ENCODE results near the gene ZBTB40. TPM values are rescaled to one million over a fixed set of nuclear protein-coding genes. Genes with fewer than 3 reads are reported as not detected.

Gene ZBTB40
- polyA plus RNA-seq, 4 donors = 15.3 to 21.0 (median 18.8) TPM

DNA sequence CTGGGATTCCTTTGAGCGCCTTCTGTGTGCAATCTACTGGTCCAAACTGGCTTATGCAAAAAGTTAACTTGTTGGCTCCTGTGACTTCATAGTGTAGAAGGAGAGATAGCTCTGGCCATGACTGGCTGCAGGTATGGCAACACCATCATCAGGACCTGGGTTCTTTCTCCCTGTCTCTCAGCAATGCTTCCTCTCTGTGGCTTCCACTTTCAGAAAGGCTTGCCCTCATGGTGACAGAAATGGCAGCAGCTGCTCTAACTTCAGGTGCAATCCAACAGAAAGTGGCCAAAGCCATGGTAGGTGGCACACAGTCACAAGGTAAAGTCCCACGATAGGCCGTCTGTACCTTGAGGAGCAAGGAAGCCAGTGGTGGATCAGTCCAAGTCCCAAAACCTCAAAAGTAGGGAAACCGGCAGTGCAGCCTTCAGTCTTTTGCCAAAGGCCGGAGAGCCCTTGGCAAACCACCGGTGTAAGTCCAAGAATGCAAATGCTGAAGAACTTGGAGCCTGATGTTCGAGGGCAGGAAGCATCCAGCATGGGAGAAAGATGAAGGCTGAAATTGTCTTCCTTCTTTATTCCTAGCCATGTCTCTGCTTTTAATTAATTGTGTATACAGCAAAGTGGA, 45.0 kb downstream of the ZBTB40 start:
- DNase-seq (ENCODE audit: low read depth in 4 of 4, low spot score in 3 of 4) = no peak

DNA sequence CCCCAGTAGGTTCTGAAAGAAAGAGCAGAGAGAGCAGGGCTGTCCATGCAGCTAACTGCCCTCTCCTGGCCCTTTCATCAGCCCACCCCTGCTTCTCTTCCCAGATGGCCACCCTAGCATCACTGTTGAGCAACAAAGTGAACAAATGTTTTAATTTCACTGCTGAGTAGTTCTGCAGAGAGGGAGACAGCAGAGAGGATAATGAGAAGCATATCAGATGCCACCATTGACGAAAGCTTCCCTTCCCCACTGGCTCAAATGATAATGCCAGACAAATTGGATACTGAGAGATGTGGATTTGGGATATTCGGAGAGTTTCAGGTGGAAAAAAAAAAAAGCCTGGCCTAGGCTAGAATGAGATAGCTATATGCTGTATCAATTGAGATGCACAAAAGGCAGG, 46.8 kb downstream of the ZBTB40 start:
- DNase-seq (ENCODE audit: low read depth in 4 of 4, low spot score in 3 of 4) = no peak

DNA sequence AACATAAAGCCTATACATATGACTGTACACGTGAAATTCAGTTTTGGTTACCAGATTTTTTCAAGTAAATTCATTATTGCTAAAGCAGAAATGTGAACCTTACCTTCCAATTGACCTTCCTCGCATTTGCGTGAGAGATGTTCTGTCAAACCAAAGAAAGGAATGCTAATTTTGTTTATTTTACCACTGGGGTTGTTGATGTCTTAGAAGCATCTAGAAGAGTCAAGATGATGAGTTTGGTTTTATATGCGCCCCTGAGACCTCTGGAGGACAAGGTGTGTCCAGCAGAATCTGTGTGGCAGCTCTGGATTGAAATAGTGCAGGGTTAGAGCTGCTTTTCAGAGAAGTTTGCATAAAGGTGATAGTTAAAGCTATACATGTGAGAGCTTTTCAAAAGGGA, 48.4 kb downstream of the ZBTB40 start:
- DNase-seq (ENCODE audit: low read depth in 4 of 4, low spot score in 3 of 4) = no peak

DNA sequence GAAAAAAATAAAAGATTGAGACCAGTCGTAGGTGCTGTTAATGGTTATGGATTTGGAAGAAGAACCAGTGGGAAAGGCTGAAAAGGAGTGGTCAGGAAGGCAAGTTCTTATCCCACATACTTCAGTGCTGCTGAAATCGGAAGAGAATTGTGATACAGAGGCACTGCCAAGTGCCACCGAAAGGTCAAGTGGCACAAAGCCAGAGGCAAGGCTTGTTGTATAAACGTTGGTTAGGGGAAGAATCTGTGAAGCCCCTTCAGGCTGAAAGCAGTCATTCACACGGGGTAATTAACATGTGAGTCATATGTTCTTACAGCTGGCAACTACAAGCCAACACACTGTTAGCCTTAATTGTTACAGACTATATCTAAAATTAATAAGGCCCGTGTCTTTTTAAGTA, 48.8 kb downstream of the ZBTB40 start:
- DNase-seq (ENCODE audit: low read depth in 4 of 4, low spot score in 3 of 4) = no peak

DNA sequence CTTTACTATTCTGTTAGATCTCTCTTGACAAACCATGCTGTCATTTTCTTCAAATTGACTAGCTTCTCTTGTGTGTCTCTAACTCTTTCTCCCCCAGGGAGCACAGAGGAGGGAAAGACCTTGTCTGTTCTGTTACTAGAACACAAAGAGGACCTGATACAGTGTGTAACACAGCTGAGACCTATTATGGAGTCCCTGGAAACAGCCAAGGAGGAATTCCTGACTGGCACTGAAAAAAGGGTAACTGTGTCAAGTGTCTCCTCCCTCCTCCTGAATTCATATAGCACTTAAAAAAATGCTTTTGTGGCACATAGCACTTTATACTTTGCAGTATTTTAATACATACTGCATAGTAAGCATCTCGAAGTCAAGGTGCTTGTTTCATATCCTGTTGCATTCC, 50.6 kb downstream of the ZBTB40 start:
- DNase-seq (ENCODE audit: low read depth in 4 of 4, low spot score in 3 of 4) = no peak

DNA sequence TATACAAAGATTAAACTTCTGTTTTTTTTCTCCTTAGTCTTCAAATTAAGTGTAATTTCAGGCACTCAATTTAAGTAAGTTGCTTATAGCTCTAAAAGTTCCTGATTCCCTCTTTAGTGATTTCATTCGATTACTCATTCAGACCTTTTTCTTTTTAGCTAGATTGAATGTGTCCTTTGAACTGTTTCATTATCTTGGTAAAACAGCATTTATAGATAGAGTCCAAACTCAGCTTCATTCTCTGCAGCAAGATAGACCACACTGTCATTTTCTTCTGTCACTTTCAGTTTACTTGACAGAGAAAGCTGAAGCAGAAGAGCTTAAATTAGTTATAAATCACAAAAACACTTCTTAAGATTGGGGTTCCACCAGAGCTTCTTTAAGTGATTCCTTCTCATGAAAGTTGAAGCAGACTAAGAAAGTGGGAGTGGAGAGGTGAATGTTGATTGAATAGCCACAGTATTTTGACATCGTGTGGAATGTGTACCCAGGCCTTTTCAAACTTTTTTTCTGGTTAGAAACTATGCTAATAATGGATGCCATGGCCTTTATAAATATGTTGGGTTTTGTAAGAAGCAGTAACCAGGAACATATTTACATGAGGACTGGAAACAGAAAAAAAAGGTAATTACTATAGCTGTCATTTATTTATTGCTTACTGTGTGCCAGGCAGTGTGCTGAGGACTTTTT, 52.2 kb downstream of the ZBTB40 start:
- no peak for DNase-seq (ENCODE audit: low read depth in 4 of 4, low spot score in 3 of 4)

DNA sequence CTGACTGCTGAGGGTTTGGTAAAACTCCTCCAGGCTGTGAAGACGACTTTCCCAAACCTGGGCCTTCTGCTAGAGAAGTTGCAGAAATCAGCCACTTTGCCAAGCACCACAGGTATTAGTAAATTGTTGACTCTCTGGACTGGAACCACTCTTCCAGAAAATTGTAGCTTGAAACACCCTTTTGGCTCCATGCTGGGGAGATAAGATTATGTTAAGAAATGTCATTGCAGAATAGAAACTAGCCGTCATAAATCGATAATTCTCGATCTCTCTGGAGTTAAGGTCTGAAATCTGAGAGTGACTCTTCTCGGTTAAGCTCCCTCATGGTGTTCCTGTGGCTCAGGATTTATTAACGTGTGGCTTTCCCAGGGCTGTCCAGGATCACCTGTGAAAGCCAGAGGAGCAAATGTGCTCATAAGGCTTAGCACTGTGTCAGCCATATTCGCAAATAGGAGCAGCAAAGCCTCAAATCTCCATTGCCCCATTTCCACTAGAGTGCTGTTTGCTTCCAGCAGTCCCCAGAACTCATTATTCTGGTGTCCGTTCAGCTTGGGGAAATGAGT, 54.6 kb downstream of the ZBTB40 start:
- no peak for DNase-seq (ENCODE audit: low read depth in 4 of 4, low spot score in 3 of 4)

DNA sequence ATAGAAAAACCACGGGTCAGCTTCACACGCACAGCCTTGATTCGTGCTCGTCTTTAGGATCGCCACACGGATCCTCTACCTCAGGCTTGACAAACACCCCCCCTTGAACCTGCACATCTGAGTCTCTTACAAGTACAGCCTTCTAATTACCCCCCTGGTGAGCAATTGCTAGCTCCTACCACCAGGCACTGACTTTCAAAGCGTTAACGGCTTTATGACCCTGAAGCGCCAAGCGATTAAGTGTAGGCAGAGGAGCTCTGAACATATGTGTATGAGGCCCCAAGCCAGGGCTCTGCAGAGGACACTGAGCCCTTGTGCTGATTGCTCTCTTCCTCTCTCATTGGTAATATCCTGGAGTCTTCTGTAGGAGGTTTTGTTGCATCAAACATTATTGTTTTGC, 55.9 kb downstream of the ZBTB40 start:
- DNase-seq (ENCODE audit: low read depth in 4 of 4, low spot score in 3 of 4) = no peak

DNA sequence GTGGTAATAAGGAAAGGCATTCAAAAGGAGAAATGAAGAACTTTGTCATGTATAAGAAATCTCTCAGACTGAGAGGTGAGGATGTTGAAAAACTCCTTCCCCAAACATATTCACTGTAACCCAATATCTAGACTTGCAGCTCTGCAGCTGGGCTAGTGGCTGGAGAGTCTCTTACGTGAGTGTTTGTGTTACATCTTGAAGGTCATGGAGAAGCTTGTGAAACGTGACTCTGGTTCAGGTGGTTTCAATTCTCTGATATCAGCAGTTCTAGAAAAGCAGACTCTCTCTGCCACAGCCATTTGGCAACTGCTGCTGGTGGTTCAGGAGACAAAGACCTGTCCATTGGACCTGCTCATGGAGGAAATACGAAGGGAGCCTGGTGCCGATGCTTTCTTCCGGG, 56.7 kb downstream of the ZBTB40 start:
- no peak for DNase-seq (ENCODE audit: low read depth in 4 of 4, low spot score in 3 of 4)

DNA sequence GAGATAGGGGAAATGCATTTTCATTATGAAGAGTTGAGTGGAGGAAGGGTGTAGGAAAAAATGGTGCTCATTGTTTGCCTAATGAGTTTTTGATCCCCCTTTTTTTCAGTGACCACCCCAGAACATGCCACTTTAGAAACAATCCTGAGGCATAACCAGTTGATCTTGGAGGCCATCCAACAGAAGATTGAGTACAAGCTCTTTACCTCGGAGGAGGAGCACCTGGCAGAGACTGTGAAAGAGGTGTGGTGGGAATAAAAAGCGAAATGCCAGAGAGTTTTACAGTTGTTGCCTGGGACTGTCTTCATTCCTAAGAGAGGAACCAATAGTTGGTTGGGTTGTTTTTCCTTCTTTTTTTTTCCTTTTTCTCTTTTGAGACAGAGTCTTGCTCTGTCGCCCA, 57.3 kb downstream of the ZBTB40 start:
- no peak for DNase-seq (ENCODE audit: low read depth in 4 of 4, low spot score in 3 of 4)

DNA sequence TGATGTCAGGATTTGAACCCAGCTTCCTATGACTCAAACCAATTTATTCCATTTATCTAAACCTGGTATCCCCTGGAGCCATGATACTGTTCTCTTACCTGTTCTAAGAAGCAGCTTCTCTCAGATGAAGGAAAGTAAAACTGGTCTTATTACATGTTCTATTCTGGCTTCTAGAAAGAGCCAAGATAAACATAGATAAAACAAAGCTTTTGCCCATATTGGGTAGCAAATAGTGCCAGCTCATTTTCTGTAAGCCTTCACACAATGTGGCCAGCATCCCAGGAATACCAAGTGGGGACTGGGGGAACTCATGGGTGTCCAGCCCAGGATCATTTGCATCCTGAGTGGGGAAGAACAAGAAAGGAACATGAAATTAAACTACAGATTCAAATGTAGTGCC, 58.2 kb downstream of the ZBTB40 start:
- no peak for DNase-seq (ENCODE audit: low read depth in 4 of 4, low spot score in 3 of 4)

DNA sequence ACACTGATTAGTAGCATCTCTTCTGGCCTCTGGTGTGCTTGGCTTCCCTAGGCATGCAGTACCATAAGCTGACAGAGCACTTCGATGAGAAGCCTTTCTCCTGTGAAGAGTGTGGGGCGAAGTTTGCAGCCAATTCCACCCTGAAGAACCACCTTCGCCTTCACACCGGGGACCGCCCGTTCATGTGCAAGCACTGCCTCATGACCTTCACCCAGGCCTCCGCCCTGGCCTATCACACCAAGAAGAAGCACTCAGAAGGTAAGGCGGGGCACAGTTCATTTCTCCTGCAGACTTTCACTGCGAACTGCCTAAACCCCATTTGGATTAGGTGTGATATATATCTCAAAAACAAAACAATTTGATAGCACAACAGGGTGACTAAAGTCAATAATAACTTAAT, 61.2 kb downstream of the ZBTB40 start:
- DNase-seq (ENCODE audit: low read depth in 4 of 4, low spot score in 3 of 4) = no peak

DNA sequence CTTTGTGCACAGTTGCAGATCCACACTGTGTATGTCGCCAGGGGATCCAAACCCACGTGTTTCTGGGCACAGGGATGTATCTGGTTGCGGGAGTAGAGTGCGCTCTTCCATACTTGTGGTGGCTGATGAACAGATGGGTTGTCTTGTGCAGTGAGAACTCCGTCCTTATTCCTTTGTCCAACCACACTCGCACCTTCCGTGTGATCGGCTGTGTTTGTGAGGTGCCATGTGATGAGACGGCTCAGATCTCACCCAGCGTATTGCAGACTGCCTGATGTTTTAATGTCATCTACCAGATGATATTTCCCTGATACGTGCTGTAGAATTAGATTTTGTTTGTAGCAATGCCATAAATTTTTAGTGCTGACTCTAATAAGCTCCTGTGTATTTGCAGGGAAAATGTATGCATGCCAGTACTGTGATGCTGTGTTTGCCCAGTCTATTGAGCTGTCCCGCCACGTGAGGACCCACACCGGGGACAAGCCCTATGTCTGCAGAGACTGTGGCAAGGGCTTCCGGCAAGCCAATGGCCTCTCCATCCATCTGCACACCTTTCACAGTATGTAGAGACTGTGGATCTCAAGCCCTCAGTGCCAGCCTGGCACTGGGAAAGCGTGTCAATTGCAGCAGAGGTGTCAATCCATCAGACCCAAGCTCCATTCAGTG, 65.4 kb downstream of the ZBTB40 start:
- DNase-seq (ENCODE audit: low read depth in 4 of 4, low spot score in 3 of 4) = no peak

DNA sequence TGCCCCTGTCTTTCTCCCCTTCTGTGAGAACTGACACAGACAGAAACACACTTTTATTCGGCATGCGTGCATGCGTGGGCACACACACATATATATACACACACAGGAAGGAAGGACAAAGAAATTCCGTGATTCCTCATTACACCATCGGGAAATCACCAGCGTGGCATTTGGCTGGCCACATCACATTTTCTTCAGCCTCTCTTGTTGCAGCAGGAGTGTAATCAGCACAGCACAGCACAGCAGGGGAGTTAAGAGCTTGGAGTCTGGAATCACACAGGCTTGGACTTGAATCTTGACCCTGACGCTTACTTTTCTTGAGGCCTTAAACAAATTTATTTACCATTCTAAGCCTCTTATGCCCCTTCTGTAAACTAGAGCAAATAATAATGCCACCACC, 66.3 kb downstream of the ZBTB40 start:
- no peak for DNase-seq (ENCODE audit: low read depth in 4 of 4, low spot score in 3 of 4)

DNA sequence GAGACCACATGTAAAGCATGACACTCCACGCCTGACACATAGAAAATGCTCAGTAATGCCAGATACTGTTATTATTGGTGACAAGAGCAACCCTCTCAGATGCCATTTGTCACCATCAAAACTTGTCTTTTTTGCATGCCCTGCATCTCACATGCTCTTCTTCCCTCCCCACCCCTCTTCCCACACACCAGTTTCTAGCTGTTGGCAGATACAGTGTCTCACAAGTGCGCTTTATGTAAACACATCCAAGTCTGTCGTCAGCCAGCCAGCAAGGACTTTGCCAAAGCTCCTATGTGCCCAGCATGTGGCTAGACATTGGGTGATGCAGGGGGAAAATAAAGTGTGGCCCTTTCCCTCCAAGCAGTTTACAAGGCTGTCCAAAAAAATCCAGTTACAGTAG, 66.7 kb downstream of the ZBTB40 start:
- no peak for DNase-seq (ENCODE audit: low read depth in 4 of 4, low spot score in 3 of 4)

DNA sequence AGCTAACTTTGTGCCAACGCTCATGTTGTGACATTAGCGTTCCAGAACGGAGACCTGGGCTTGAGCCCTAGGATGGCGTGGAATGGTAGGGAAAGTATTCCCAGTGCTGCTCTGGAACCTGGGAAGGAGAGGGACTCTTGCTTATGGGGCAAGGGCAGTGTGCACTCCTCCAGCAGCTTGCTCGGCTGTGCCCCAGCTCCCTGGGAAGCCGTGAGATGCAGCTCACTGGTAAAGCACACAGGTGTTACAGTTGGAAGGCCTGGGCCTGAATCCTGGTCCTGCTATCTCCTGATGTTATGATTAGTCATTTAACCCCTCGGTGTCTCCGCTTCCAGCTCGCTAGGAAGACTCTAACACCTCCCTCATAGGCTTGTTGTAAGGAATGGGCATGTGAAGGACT, 69.2 kb downstream of the ZBTB40 start:
- no peak for DNase-seq (ENCODE audit: low read depth in 4 of 4, low spot score in 3 of 4)

DNA sequence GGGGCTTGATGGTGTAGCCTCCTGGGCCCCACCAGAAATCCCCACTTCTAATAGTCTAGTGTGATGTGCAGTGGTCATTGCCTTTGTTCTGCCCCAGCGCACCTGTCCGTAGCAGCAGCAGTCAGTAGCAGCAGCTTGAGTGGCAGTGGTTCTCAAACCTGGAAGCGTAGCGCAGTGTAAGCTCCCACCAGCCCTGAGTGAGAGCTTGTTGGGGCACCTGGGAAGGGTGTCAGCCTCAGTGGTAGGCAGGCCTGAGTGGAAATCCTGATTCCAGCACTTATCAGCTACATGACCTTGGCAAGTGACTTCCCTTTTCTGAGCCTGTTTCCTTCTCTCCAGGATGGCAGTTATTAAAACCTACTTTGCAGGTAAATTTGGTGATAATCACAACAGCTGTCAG, 70.0 kb downstream of the ZBTB40 start:
- no peak for DNase-seq (ENCODE audit: low read depth in 4 of 4, low spot score in 3 of 4)

DNA sequence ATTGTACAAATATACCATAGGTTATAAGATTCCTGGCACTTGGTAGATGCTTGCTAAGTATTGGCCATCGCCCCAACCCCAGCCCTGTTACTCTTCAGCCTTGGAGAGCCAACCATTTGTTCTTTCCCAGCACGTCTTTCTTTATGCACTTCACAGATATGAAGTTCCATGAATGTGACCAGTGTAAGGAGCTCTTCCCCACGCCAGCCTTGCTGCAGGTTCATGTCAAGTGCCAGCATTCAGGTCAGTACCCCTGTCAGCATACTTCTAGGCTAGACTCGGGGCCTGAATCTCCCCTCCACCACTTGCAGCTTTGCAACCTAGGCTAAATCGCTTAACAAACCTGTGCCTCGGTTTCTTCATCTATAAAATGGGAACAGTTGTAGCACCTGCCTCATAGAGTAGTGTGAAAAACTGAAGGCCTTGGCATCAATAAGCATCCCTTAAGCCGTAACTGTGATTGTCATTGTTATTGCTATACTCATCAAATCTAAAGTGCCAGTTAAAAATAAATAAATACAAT, 70.6 kb downstream of the ZBTB40 start:
- DNase-seq (ENCODE audit: low read depth in 4 of 4, low spot score in 3 of 4) = no peak

DNA sequence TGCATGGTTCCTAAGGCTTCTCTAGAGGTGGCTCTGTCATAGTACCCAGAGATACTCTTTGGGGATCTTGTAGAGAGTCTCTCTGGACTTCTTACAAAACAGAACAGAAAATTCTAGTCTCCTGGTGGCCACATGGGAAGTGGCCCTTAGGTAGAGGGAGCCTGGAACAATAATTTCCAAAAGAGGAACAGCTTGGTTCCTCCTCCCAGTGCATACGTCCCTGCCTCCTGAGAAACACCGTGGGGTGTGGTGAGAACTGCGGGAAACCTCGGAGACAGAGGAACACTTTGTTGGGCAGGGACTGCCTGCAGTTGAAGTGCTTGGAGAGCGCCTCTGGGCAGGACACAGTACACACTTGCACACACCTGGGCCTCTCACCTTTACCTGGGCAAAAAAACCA, 72.8 kb downstream of the ZBTB40 start:
- no peak for DNase-seq (ENCODE audit: low read depth in 4 of 4, low spot score in 3 of 4)

DNA sequence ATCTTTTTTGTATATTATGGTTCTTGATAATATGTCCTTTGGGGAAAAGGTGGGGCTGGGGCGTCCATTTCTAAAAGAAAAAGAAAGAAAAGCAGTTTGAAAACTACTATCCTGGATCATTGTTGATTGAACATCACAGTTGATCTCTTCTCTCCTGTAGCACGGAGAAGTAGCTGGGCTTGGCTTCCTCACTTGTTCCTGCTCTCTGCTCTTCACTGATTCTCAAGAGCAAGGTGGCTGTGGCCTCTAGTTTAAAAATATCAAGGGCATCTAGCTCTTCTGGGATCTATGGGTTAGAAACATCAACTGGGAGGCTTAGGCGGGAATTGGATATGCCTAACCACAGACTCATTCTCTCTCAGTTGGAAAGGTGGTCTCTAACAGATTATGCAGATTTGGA, 73.6 kb downstream of the ZBTB40 start:
- DNase-seq (ENCODE audit: low read depth in 4 of 4, low spot score in 3 of 4) = no peak

DNA sequence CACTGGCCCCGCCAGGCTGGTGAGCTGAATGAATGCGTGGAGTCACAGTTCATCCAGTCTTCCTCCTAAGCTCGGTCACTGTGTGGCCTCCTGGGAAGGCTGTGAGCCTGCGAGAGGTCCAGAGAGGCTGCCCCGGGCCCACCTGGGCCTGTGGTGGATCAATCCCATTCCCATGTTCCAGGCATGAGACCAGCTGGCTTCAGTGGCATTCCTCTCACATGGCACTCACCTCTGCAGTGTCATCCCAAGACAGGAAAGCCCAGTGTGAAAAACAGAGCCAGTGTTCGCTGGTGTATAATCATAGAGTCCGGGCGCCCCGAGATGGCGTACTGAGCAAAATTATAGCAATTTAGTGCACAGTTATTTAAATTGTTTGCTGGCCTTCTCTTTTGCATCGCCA, 74.0 kb downstream of the ZBTB40 start:
- DNase-seq (ENCODE audit: low read depth in 4 of 4, low spot score in 3 of 4) = no peak

DNA sequence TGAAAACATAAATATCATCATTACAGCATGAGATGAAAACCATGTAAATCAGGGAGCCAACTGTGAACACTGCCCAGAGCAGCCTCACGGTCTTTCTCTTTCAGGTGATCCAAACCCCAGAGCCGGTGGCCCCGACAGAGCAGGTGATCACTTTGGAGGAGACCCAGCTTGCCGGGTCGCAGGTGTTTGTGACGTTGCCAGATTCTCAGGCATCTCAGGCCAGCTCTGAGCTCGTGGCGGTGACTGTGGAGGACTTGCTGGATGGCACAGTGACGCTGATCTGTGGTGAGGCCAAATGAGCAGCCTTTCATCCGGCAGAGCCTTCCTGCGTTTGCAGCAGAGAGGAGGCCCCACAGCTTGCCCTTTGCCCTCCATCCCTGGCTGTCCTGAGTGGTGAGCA, 74.4 kb downstream of the ZBTB40 start:
- DNase-seq (ENCODE audit: low read depth in 4 of 4, low spot score in 3 of 4) = no peak
